Stimulated activated CD8-positive, alpha-beta memory T cell treated with anti-CD3 and anti-CD28 coated beads, Interleukin-4, amount 100 ng/mL, for 48 hours (primary cell): Measurements from ENCODE around the gene FUOM.
"Not testable (repeated sequence)": the region's sequence is repeated elsewhere in the genome, so short reads cannot be mapped to it uniquely, and the experiment has no call there.

Experiments used
- DNase-seq: peaks from one replicate; pipeline ENCODE4 v3.0.0-alpha.2; 2020

Gene FUOM

GRCh38 chr10:133327651-133328357 lies 30.0 kb downstream of the FUOM start:
- DNase-seq, result no peak

DNA sequence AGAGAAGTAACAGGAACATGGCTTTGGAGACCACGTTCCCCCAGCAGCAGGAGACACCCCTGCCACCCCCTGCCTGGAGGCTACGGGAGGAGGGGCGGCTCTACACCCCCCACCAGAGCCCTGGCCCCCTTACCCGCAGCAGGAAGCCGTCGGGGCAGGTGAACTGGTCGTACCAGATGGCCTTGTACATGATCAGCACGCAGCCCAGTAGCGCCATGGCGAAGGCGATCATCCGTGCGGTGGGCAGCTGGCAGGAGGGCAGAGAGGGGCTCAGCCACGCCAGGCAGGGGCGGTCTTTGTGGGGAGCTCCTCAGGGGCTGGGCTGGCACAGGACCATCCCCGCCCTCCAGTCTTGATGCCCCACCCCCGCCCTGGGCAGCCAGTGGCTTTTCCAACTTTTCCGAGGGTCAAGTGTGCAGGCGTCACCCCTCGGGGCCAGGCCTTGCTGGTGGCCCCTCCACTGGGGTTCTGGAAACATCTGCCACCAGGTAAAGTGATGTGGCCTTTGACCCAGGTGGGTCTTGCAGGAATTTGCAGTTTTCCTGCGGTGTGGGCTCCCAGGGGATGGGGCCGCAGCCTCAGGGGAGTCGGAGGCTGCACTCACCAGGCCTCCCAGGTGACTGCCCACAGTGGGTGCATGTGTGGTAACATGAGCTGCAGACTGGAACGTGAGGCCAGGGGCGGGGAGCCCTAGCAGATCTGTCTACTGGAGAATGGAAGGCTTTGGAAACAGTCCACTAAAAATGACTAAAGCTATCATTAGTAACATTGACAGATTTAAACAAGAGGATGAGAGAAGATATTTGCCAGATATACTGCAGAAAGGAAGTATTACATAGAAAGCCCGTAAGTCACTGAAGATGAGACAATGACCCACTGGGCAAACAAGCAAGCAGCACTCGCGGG lies 30.8 kb downstream of the FUOM start:
- no peak for DNase-seq

DNA sequence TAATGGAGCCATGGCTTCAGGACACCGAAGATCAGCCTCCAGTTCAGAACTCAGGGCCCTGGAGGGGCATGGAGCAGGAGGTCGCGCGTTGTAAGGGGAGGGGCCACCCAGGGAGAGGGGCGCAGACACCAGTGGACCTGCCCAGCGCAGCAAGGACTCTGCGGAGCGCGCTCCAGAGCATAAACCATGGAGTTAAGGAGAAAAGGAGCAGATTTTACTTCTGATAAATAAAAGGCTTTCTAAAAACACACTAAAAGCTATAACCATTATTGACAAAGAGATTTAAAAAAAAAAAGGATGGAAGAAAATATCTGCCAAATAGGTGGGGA lies 31.6 kb downstream of the FUOM start:
- no peak for DNase-seq

DNA sequence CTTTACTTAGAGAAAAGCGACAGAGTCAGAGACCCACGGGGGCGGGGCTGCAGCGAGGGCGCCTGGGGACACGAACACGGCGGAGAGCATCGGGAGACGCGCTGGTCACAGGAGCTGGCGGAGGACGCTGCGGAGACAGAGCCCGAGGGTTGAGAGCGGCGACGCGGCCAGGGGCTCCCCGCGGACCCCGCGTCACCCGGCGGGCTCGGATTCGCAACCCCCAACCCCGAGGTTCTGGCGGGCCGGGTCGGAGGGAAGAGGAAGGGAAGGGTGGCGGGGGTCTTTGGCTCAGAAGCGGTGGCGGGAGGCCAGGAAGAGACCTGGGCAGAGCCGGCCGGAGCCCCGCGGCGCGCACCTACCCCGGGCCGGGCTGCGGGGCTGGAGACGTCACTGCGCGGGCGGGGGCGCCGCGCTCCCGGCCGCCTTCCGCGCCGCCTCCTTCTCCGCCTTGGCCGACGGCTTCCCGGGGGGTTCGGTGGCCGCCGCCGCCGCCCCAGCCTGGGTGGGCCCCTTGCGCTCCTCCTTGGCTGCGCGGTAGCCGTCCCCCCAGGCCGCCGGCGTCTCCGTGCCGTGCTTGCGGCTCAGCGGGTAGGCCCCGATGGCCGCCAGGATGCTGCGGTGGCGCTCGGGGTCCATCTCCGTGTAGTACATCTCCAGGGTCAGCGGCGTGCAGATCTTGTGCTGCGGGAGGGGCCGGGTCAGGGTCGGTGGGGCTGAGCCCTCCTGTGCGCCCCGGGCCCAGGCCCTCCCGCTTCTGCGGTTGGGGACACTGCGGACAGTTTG lies 32.2 kb downstream of the FUOM start:
- no peak for DNase-seq

DNA sequence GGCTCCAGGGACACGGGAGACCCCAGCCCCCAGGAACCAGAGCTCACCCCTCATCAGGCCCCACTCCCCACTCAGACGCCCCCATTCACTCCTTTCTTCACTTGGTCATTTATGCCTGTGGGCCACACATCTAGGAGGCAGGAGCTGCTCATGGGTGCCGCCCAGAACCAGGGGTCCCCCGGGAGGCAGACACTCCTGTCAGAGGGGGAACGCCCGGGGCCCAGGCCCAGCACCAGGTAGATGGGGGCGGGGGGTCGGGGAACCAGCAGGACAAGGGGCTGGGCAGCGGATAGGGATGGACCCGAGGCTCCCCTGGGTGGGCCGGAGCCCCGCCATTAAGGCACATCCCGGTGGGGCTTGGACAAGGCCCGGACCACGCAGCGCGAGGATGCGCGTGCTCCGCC lies 33.0 kb downstream of the FUOM start:
- no peak for DNase-seq

DNA sequence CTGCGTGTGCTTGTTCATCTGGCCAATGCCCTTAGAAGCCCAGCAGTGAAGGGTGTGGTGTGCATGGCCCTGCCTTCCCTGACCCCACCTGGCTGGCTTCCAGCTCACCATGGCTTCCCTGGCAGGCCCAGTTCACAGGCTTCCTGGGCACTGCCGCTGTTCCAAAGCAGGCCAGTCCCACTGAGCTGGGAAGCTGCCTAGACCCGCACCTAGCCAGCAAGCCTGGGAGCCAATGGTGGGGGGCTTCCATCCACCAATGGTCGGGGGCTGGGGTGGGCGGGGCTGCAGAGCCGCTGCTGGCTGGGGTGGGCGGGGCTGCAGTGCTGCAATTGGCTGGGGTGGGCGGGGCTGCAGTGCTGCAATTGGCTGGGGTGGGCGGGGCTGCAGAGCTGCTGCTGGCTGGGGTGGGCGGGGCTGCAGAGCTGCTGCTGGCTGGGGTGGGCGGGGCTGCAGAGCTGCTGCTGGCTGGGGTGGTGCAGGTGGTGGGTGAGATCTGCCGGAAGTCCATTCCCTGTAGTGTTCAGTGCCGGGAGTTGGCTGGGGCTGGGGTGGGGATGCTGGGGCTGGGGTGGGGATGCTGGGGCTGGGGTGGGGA lies 33.5 kb downstream of the FUOM start:
- DNase-seq, result peak; percentile 76

- not testable (repeated sequence) for DNase-seq
Measured at GRCh38 chr10:133322064-133322709, 35.6 kb downstream of the FUOM start.

DNA sequence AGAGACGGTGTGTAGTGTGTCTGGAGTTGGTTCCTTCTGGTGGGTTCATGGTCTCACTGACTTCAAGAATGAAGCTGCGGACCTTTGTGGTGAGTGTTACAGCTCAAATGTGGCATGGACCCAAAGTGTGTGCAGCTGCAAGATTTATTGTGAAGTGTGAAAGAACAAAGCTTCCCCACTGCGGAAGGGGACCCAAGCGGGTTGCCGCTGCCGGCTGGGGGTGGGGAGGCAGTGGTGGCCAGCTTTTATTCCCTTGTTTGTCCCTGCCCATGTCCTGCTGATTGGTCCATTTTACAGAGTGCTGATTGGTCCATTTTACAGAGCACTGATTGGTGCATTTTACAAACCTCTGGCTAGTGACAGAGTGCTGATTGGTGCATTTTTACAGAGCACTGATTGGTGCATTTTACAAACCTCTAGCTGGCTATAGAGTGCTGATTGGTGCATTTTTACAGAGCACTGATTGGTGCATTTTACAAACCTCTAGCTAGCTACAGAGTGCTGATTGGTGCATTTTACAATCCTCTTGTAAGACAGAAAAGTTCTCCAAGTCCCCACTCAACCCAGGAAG lies 36.9 kb downstream of the FUOM start:
- not testable (repeated sequence) for DNase-seq

- peak; percentile 85 for DNase-seq
Measured at GRCh38 chr10:133318494-133319127, 39.2 kb downstream of the FUOM start.

DNA sequence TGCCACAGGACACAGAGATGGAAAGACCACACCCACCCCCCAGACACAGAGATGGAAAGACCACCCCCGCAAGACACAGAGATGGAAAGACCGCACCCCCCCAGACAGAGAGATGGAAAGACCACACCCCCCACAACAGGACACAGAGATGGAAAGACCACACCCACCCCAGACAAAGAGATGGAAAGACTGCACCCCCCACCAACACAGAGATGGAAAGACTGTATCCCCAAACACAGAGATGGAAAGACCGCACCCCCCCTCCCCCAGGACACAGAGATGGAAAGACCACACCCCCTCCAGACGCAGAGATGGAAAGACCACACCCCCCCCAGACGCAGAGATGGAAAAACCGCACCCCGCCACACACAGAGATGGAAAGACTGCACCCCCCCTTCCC lies 41.1 kb downstream of the FUOM start:
- DNase-seq, result no peak

- DNase-seq, result no peak
Measured at GRCh38 chr10:133316266-133316665, 41.6 kb downstream of the FUOM start.

DNA sequence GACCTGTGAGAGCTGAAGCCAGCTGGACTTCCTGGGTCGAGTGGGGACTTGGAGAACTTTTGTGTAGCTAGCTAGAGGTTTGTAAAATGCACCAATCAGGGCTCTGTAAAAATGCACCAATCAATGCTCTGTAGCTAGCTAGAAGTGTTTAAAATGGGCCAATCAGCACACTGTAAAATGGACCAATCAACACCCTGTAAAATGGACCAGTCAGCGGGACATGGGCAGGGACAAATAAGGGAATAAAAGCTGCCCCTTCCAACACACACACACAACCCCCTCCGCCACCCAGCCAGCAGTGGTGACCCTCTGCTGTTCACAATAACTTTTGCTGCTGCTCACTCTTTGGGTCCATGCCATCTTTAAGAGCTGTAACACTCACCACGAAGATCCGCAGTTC lies 42.0 kb downstream of the FUOM start:
- DNase-seq, result no peak

DNA sequence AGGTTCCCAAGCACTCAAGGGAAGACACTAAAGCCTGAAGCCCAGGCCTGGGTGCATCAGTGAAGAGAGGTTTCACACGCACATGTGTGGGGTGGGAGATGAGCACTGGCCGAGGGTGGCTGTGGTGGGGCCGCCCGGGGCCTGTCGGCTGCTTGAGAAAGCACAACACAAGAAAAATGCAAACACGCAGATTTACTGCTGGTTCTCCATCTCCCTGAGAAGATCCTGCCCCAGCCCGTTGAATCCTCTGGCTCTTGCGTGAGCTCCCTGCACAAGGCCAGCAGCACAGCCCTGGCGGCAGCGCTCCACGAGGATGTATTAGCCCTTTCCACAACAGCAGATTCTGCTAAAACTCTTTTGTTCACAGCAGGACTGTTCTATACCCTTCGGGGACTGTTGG lies 42.9 kb downstream of the FUOM start:
- DNase-seq, result no peak

DNA sequence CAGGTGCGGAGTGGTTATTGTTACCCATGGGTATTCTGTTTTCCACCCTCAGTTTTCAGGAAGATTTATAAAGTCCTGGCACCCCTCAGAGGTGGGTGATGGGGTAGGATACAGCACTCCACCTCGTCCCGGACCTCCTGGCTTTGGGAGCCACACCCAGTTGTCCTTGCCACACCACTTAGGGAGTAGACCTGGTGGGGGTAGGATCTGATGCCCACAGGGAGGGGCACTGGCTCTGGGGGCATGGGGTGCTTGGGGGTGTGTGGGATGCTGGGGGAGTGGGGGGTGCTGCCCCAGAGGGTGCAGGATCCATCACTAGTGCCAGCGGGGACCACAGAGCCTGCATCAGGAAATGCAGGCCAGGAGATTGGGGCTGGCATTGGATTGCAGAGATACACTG lies 44.6 kb downstream of the FUOM start:
- no peak for DNase-seq

DNA sequence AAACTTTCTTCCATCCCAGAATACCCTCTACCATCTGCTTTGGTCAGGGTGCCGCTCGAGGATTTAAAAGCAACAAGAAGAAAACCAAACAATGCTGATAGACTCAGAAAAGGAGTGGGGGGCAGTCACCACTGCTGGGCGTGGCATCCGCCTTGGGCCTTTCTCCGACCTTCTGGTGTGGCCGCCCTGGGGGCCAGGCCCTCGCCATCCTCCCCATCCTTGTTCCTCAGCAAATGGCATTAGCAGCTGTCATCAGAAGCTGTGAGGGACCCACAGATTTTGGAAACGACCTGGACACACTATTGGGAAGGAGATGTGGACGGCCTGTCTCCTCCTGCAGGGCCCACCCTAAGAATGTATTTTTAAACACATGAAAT lies 45.1 kb downstream of the FUOM start:
- no peak for DNase-seq

- DNase-seq, result no peak
Measured at GRCh38 chr10:133312016-133312768, 45.6 kb downstream of the FUOM start.

GRCh38 chr10:133311570-133311969 lies 46.2 kb downstream of the FUOM start:
- no peak for DNase-seq

GRCh38 chr10:133310789-133311188 lies 47.0 kb downstream of the FUOM start:
- no peak for DNase-seq

- no peak for DNase-seq
Measured at GRCh38 chr10:133310399-133310755, 47.4 kb downstream of the FUOM start.

DNA sequence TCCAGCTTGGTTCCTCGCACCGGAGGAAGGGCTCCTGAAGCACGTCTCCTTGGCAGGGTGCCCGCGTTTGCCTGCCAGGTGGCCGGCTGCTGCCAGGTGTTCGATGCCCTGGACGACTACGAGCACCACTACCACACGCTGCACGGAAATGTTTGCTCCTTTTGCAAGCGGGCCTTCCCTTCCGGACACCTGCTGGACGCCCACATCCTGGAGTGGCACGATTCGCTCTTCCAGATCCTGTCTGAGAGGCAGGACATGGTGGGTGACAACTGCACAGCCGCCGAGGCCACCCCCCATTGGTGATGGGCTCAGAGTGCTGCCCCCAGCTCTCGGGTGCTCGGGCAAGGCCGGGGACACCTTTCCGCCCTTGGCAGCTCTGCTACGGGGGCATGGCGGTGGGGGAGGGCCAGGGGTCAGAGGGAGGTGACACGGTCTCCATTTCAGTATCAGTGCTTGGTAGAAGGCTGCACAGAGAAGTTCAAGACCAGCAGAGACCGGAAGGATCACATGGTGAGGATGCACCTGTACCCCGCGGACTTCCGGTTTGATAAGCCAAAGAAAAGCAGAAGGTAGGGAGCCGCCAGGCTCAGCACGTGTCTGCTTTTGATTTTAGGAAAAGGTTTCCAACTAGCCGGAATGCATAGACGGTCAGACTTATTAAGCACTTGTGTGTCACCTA lies 48.0 kb downstream of the FUOM start:
- no peak for DNase-seq
